Nephron progenitor cell (in vitro differentiated cells): Measurements from ENCODE around the gene CEMIP2.

Experiments used
- DNase-seq: peaks from one replicate; pipeline ENCODE4 v3.0.0; 2021
- H3K27ac Mint-ChIP-seq: 2 replicates; pipeline ENCODE4 v1.8.0; 2021; ENCODE audit warnings: mild to moderate bottlenecking, moderate library complexity, mixed read lengths
- H3K27me3 Mint-ChIP-seq: 2 replicates; pipeline ENCODE4 v1.8.0; 2021; ENCODE audit warnings: mild to moderate bottlenecking, low read depth, mixed read lengths; ENCODE audit not compliant: poor library complexity
- H3K36me3 Mint-ChIP-seq: 2 replicates; pipeline ENCODE4 v1.8.0; 2021; ENCODE audit warnings: low read depth, mixed read lengths
- H3K4me1 Mint-ChIP-seq: 2 replicates; pipeline ENCODE4 v1.8.0; 2021; ENCODE audit warnings: mixed read lengths
- H3K4me3 Mint-ChIP-seq: 2 replicates; pipeline ENCODE4 v1.8.0; 2021; ENCODE audit warnings: mild to moderate bottlenecking, moderate library complexity, mixed read lengths
- H3K9me3 Mint-ChIP-seq: 2 replicates; pipeline ENCODE4 v1.8.0; 2021; ENCODE audit warnings: mild to moderate bottlenecking, moderate library complexity, mixed read lengths
- CTCF ChIP-seq: fragments of 200-600 bp; sonication (generic); IDR thresholded peaks from 2 replicates; pipeline ENCODE4 v1.5.0; 2021; ENCODE audit warnings: antibody characterized with exemption

The CEMIP2 gene

GRCh38 chr9:71763832-71764231 is 4.5 kb downstream of the CEMIP2 start:
- Mint-ChIP-seq H3K9me3 (no peaks in the 10 kb centered on the region), H3K36me3 (no peaks in the 10 kb centered on the region), H3K4me1 (peaks cover 68% of the 10 kb centered on the region), H3K27ac (no peak overlapping the region), H3K4me3 (no peak overlapping the region), H3K27me3 (peaks cover 4% of the 10 kb centered on the region)
- TF ChIP-seq CTCF = no peak
- no peak for DNase-seq

DNA sequence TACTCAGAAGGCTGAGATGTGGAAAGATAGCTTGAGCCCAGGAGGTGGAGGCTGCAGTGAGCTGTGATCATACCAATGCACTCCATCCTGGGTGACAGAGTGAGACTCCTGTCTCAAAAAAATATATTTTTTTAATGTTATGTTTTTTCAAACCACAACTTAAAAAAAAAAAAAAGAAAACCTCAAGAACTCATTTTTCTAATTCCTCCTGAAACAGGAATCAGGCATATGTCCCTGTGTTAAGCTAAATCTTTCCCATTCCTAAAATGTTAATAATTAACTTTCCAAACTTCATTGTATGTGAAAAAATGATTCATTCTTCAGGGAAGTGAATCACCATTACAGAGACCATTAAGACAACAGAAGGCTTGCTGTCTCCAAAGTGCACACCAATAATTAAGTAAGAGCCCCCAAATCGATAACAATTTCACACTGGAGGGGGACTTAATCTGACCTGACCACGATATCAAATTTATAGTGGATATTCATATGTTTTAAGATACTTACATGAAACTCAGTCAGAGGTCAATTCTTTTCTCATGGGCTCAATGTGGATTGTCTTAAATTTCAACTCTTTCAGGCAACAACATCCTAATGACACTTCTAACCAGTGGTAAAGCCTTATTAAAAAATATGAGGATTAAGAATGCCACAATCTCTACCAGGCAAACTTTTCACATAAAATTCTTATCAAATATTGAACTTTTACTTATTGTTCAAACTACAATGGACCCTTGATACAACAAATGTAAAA is 5.2 kb downstream of the CEMIP2 start:
- H3K36me3 Mint-ChIP-seq = no peaks in the 10 kb centered on the region
- DNase-seq = no peak
- peaks cover 4% of the 10 kb centered on the region for H3K27me3 Mint-ChIP-seq
- no peak for TF ChIP-seq CTCF
- H3K27ac Mint-ChIP-seq = no peak overlapping the region
- H3K9me3 Mint-ChIP-seq = no peaks in the 10 kb centered on the region
- H3K4me3 Mint-ChIP-seq = no peak overlapping the region
- H3K4me1 Mint-ChIP-seq = peaks cover 76% of the 10 kb centered on the region

GRCh38 chr9:71761938-71762353 is 6.4 kb downstream of the CEMIP2 start:
- Mint-ChIP-seq H3K27ac (no peak overlapping the region), H3K27me3 (no peaks in the 10 kb centered on the region), H3K4me3 (no peak overlapping the region), H3K9me3 (no peaks in the 10 kb centered on the region), H3K4me1 (peaks cover 81% of the 10 kb centered on the region), H3K36me3 (no peaks in the 10 kb centered on the region)
- TF ChIP-seq CTCF = no peak
- DNase-seq = no peak

GRCh38 chr9:71760901-71761300 is 7.4 kb downstream of the CEMIP2 start:
- Mint-ChIP-seq H3K27me3 (no peaks in the 10 kb centered on the region), H3K27ac (peak overlapping the region; percentile 87), H3K4me1 (peaks cover 84% of the 10 kb centered on the region), H3K9me3 (no peaks in the 10 kb centered on the region), H3K4me3 (peak overlapping the region; percentile 56), H3K36me3 (no peaks in the 10 kb centered on the region)
- no peak for TF ChIP-seq CTCF
- peak; percentile 47 for DNase-seq

DNA sequence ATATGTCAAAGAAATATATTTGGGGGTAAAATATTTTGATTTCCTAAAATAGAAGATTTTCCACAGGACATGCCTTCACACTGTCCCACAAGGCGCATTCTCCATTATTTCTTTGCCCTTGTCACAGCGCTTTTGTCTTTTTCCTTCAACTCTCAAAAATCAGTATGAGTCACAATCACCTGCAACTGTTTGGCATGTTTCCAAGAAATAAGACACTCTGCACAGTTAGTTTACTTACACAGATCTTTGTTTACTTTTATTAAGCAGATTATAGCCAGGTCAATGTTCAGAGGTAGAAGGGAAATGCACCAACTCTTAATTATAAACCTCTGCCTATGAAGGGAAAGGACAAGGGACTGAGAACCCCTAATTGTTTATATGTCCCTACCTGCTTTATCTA is 9.5 kb downstream of the CEMIP2 start:
- H3K4me1 Mint-ChIP-seq = peaks cover 67% of the 10 kb centered on the region

More for the DNA sequence above, 9.5 kb downstream of the CEMIP2 start:
- H3K27me3 Mint-ChIP-seq = no peaks in the 10 kb centered on the region
- no peak overlapping the region for H3K4me3 Mint-ChIP-seq
- H3K9me3 Mint-ChIP-seq = no peaks in the 10 kb centered on the region
- DNase-seq = no peak
- H3K36me3 Mint-ChIP-seq = no peaks in the 10 kb centered on the region
- no peak overlapping the region for H3K27ac Mint-ChIP-seq
- no peak for TF ChIP-seq CTCF
